Thoracic aorta (tissue), 2 donors: ENCODE results near the gene ARMC9. TPM values are rescaled to one million over a fixed set of nuclear protein-coding genes. Genes with fewer than 3 reads are reported as not detected.

Source experiments
- ATAC-seq: fragments of 150-250 bp; one replicate; pipeline ENCODE4 v1.8.0; 2017; ENCODE audit warnings: low read depth; ENCODE audit not compliant: insufficient number of reproducible peaks, low FRiP score
- DNase-seq: peaks from one replicate; pipeline ENCODE4 v3.0.0-alpha.2; 2020; ENCODE audit warnings: low spot score
- H3K27ac ChIP-seq, 2 donors: fragments of 200-600 bp; sonication (generic); 1 replicate in 1 of 2; 2 replicates in 1 of 2; pipeline ENCODE4 v1.5.1; 2016; ENCODE audit warnings: mild to moderate bottlenecking in 2 of 2, moderate library complexity in 2 of 2
- H3K27me3 ChIP-seq: fragments of 200-600 bp; sonication (generic); replicated peaks from 2 replicates; pipeline ENCODE4 v1.6.0; 2016; ENCODE audit warnings: mild to moderate bottlenecking; ENCODE audit not compliant: insufficient read depth
- H3K36me3 ChIP-seq: fragments of 200-600 bp; sonication (generic); one replicate; pipeline ENCODE4 v1.5.1; 2016
- H3K4me1 ChIP-seq, 2 donors: fragments of 200-600 bp; sonication (generic); 1 replicate in 1 of 2; 2 replicates in 1 of 2; pipeline versions ENCODE4 v1.5.1 to v1.6.0; 2016; ENCODE audit warnings: low read depth in 2 of 2, mild to moderate bottlenecking in 1 of 2; ENCODE audit not compliant: control insufficient read depth in 1 of 2
- H3K4me3 ChIP-seq: fragments of 200-600 bp; sonication (generic); 2 replicates; pipeline ENCODE4 v1.5.1; 2016; ENCODE audit warnings: mild to moderate bottlenecking
- H3K9me3 ChIP-seq: fragments of 200-600 bp; sonication (generic); 2 replicates; pipeline ENCODE4 v1.5.1; 2016
- total RNA-seq, 2 donors: library from RNA; depleted of rRNA; stranded (reverse); fragments of >200 nt; gene quantifications; one replicate each; pipeline versions ENCODE4 v1.1.0 to v1.2.3, GENCODE V29; 2016
- TF ChIP-seq, protein P1 (sequence below): fragments of 200-600 bp; sonication (generic); IDR thresholded peaks from one replicate; pipeline ENCODE4 v1.5.1; 2019; ENCODE audit warnings: antibody characterized with exemption

The ARMC9 gene
- total RNA-seq, 2 donors from 2014 or later: 68.5 to 103 TPM

DNA sequence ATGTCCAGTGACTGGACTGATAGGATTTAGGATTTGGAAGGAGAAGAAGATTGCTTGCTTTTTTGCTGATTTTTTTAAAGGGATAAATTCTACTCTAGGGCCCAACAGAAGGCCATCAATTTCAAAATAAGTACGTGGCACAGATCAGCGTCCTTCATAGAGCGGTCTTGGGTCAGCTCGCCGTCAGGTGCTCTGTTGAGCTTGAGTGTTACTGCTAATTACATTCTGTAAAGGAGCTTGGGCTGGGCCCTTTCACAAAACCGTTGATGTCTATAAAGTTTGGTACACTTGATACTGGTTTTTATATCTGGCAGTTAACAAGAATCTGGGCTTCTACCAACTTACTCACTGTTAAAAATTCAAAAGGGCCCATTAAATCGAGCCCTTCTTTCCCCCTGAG is 45.4 kb downstream of the ARMC9 start:
- DNase-seq: no peak
- H3K9me3 ChIP-seq: no peaks in the 10 kb centered on the region
- H3K27ac ChIP-seq: no peak overlapping the region
- ATAC-seq: no peak
- TF ChIP-seq, protein P1, sequence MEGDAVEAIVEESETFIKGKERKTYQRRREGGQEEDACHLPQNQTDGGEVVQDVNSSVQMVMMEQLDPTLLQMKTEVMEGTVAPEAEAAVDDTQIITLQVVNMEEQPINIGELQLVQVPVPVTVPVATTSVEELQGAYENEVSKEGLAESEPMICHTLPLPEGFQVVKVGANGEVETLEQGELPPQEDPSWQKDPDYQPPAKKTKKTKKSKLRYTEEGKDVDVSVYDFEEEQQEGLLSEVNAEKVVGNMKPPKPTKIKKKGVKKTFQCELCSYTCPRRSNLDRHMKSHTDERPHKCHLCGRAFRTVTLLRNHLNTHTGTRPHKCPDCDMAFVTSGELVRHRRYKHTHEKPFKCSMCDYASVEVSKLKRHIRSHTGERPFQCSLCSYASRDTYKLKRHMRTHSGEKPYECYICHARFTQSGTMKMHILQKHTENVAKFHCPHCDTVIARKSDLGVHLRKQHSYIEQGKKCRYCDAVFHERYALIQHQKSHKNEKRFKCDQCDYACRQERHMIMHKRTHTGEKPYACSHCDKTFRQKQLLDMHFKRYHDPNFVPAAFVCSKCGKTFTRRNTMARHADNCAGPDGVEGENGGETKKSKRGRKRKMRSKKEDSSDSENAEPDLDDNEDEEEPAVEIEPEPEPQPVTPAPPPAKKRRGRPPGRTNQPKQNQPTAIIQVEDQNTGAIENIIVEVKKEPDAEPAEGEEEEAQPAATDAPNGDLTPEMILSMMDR: no peak
- H3K4me3 ChIP-seq: no peak overlapping the region
- H3K27me3 ChIP-seq: no peaks in the 10 kb centered on the region
- peaks cover 19% of the 10 kb centered on the region for H3K36me3 ChIP-seq
- no peaks in the 10 kb centered on the region for H3K4me1 ChIP-seq

DNA sequence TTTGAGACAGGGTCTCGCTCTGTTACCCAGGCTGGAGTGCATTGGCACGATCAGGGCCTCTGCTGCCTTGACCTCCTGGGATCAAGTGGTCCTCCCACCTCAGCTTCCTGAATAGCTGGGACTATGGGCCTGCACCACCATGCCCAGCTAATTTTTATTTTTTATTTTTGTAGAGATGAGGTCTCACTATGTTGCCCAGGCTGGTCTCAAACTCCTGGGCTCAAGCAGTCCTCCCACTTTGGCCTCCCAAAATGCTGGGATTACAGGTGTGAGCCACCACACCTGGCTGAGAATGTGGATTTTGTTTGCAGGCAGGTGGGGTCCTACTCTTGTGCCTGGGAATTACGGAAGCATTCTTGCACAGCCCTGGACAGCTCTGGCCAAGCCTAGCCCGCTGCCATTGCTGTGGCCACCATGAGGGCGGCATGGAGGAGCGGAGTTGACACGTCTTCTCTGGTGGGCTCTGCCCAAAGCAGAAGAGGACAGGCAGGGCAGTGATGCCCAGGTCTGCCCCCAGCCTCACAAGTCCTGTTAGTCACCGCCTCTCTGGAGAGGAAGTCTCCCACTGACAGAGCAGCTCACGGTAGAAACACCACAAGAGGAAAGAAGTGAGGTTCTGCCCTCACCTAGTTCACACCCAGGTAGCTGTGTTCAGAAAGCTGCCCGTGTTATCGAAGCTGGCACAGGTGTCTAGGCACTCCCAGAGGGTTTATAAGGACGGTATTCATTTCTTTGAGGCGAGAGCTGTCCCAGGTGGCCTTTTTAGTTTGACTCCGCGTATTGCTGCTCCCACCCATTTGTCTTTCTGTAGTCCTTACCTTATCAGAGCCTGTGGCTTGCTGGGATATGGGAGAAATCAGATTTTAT is 46.2 kb downstream of the ARMC9 start:
- DNase-seq (no peak), ATAC-seq (no peak)
- Histone ChIP-seq H3K9me3 (no peaks in the 10 kb centered on the region), H3K27ac (no peak overlapping the region), H3K4me3 (no peak overlapping the region), H3K27me3 (no peaks in the 10 kb centered on the region), H3K4me1 (no peaks in the 10 kb centered on the region), H3K36me3 (peaks cover 12% of the 10 kb centered on the region)
- TF ChIP-seq, protein P1: no peak

DNA sequence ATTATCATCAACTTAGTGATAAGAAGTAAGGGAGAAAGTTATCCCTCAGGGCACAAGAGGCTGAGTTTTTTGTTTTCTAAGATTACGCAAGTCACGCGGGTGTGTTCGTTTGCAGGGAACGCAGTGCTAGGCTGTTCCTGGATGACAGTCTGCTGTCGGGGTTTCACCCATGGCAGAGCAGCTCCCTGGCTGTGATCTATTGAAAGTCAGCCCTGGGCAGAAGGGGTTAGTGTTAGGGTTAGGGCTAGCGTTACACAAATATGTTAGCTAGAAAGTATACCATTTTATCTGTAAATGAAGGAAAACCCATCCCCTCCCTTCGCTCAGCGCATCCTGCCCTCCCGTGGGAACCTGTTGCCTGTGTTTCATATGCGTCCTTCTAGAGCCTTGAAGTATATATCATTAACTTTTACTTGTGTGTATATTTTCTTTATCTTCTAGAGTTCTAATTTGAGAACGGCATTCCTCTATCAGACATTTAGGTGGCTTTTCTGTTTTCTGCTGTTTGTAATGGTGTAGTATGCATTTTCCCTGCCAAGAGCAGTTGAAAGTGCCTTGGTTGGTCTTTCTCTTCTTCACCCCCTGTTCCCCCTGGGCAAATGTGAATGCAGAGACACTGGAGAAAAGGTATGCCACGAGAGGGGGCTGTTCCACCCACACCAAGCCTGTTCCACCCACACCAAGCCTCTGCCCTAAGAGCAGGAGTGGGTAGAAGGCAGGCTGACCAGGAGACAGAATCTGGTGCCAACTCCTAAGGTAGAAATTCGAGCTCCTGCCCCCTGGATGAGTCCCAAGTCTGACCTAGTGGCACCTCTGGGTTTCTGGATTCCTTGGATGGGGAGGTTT is 47.0 kb downstream of the ARMC9 start:
- no peak overlapping the region for H3K4me3 ChIP-seq
- DNase-seq (no peak), ATAC-seq (no peak)
- TF ChIP-seq, protein P1: no peak
- no peaks in the 10 kb centered on the region for H3K4me1 ChIP-seq
- no peaks in the 10 kb centered on the region for H3K9me3 ChIP-seq
- no peaks in the 10 kb centered on the region for H3K27me3 ChIP-seq
- H3K36me3 ChIP-seq: peaks cover 7% of the 10 kb centered on the region
- no peak overlapping the region for H3K27ac ChIP-seq

DNA sequence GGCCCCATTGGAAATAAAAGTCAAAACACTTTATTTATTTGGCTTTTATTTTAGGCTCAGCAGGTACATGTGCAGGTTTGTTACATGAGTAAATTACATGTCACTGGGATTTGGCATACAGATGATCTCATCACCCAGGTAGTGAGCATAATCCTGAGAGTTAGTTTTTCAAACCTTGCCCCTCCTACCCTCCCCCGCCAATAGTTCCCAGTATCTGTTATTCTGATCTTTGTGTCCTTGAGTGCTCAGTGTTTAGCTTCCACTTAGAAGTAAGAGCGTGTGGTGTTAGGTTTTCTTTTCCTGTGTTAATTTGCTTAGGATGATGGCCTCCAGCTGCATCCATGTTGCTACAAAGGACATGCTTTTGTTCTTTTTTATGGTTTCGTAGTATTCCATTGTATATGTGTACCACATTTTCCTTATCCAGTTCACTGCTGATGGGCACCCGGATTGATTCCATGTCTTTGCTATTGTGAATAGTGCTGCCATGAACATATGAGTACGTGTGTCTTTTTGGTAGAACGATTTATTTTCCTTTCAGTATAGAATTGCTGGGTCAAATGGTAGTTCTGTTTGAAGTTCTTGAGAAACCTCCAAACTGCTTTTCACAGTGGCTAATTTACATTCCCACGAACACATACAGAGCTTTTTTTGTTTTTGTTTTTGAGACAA is 47.9 kb downstream of the ARMC9 start:
- Histone ChIP-seq H3K27me3 (no peaks in the 10 kb centered on the region), H3K9me3 (no peaks in the 10 kb centered on the region), H3K4me1 (no peaks in the 10 kb centered on the region), H3K36me3 (peaks cover 4% of the 10 kb centered on the region), H3K27ac (no peak overlapping the region), H3K4me3 (no peak overlapping the region)
- DNase-seq (no peak), ATAC-seq (no peak)
- TF ChIP-seq, protein P1: no peak

DNA sequence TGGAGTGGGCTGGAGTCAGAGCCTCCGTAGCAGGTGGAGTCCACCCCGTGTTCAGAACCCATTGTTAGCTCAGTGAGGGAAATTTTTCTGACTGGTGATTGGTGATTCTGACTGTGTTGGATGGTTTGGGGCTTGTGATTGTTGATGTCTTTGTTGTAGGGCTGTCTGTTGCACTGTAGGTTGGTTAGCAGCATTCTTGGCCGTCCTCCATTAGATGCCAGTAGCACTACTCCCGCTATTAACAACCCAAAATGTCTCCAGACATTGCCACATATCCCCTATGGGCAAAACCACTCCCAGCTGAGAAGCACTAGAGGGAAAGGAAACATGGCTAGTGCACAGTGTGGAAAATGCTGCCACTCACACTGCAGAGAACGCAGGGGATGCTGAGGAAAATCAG is 51.7 kb downstream of the ARMC9 start:
- DNase-seq (no peak), ATAC-seq (no peak)
- Histone ChIP-seq H3K4me3 (no peak overlapping the region), H3K36me3 (peaks cover 6% of the 10 kb centered on the region), H3K4me1 (no peaks in the 10 kb centered on the region), H3K9me3 (no peaks in the 10 kb centered on the region), H3K27me3 (no peaks in the 10 kb centered on the region), H3K27ac (no peak overlapping the region)
- TF ChIP-seq, protein P1: no peak
